NCI-H2029 (cell line): ENCODE results near the gene B3GALNT1.
A peak's percentile ranks its signal among the peaks of the same experiment; 100 is the strongest.
"Not testable (repeated sequence)": the region's sequence is repeated elsewhere in the genome, so short reads cannot be mapped to it uniquely, and the experiment has no call there.

ENCODE experiments used
- DNase-seq: peaks from one replicate; lab custom pipeline; 2025; lab: John Stamatoyannopoulos, UW

B3GALNT1 gene

DNA sequence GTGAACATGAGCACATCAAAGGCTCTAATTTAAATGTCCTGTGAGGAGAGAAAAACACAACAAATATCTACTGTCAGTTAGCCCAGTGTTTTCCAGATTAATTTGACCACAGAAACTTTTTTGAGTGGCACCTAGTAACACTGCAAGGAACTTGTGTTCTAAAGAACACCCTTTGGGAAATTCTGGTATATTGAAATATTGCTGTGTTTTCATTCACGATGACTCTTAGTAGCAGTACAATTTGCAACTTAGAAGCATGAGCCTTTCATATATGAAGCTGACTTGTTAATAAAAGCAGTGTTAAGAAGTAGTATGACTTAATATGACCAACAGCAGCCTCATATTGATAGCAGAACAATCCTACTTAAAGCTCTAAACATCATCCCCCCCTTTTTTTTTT, 32.0 kb downstream of the B3GALNT1 start:
- no peak for DNase-seq

DNA sequence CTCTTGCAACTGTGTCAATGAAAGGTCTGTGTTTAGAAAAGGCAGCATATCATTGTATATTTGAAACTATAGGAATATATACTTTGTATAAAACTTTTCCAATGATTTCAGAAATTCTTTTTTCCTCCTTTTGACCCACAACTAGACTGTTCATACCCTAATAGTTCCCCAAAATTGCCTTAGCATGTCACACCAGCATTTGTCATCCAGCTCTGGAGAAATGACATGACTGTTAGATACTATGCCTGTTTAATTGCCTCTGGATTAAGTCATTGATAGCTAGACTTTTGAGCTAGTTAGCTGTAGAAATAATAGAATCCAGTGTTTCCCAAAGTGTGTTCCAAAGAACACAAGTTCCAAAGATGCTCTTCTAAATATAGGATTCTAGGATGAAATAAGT, 32.4 kb downstream of the B3GALNT1 start:
- DNase-seq, result no peak

DNA sequence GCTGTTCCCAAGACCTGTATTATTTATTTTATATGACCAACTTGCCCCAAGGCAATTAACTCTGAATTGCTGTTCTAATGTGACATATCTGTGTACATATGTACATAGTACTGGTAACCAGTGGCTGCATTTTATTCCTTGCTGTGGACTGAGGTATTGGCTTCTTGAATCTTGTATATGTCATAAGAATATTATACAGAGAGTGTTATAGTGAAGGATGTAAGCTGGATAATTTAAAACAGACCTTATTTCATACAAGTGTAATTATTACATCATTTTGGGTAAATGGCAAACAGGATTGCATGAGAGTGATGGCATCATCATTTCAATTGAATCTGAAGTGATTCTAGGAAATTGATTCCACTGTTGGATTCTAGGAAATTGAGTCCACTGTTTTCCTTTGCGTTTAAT, 32.9 kb downstream of the B3GALNT1 start:
- no peak for DNase-seq

DNA sequence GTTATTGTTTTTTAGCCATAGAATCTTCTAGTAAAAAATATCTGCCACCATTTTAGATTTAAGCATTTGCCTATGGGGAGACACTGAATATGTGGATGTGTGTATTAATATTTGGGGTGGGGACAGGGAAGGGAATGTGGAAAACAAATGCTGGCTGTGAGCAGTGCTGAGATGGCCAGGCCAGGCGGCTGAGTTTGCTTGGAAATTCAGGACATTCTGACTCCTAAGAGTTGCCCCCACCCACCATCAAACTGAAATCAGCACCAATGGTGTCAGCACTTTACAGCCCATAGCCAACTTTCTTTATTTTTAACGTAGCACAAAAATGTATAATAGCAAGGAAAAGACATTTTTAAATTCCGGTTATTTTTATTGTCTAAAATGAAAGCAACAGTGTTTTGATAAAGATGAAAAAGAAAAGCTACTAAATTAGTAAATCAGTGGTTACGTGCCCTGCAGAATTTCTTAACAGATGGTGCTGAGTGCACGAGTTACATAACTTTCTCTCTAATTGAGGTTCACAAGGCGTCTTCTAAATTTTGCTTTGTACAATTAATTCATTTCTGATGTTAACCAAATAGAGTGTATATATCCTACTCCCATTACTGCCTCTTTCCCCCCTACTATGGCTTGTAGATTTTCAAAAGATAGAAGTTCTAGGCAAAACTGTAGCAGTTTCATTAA, 34.0 kb downstream of the B3GALNT1 start:
- DNase-seq, result no peak

DNA sequence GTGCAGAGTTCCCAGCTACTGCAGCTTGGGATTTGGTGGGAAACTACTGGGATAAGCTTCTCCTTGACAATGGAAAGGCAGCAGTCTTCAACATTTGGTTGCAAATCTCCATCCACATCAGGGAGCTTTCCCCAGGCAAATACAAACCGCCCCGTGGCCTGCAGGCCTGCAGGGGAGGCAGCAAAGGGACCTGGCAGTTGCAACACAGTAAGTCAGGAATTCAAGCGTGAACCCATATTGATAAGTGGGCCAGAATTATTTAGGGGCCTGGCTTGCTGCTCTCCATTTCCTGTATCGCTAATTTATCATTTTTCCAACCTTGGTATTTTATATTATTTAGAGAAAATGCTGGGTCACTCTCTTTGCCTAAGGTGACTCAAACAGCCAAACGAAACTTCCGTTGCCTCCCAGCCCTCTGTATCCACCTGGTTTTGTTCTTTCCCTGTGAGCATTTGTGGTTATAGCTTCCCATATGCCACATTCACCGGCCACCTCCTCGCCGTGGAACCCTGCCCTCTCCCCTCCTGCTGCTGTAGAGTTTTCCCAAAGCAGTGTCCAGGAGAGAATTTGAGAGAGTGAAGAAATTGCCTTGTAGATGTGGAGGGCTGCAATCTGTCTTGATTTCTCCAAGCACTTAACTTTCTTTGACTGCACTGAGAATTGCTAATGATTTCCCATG, 34.8 kb downstream of the B3GALNT1 start:
- DNase-seq, result no peak

DNA sequence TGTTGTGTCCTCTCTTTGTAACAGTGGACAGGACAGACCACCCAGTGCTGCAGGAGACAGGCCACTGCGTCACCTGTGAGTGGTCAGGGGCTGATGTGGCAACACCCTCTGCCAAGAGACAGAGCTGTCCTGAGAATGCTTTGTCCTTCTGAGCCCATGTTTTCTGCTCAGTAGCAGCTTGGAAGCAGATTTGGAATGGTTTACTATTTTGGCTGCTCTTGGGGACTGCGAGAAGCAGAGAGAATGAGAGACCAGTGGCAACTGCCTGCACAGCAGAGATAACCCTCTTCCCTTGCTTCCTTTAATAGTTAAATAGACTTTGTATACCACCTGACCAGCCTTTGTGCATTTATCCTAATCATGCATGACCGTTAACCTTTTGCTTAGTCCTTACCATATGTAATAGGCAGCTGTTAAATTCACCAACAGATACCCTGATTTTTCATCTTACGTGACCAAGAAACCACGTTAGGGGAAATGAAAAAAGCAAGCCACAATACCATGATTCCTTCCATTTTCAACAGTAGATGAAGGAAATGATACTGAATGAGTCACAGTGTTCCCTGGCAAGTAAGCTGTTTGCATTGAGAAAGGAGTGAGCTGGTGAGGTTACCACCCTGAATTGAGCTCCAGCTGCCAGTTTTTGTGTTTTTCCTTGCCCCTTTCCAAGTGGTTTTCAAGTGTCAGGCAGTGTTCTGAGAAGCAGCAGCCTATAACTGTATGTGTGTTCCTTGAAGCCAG, 35.5 kb downstream of the B3GALNT1 start:
- DNase-seq, result peak; percentile 5

DNA sequence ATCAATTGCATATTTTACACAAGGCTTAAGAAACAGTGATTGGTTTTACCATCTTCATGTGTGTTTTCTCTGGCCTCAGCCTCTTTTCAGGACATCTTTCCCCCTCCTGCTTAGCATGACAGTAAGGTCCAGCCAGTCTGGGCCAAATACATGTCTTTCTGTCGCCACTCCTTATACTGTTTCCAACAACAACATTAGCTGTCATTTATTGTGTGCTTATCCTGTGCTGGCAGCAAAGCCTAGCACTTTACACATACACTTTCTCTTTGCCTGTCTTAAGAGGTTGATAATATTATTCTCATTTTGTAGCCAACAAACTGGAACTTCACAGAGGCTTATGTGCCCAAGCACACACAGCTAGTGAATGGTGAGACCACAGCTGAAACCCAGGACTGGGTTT, 37.8 kb downstream of the B3GALNT1 start:
- no peak for DNase-seq

DNA sequence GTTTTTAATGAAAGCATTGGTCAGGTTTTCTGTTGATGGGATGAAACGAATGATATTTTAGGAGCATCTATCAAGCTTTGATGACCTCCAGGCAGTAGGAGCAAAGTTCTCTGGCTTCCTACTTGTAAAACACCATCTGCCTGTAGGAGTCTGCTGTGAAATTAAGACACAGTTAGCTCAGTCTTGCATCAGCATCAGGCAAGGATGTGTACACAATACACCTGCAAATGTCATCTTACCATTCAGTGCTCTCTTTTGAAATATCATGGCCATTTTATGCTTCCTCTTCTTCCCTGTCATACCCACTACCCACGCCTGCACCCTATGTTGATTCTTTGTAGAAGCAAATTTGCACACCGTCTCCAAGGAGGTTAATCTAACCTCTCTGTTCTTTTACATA, 38.2 kb downstream of the B3GALNT1 start:
- no peak for DNase-seq

DNA sequence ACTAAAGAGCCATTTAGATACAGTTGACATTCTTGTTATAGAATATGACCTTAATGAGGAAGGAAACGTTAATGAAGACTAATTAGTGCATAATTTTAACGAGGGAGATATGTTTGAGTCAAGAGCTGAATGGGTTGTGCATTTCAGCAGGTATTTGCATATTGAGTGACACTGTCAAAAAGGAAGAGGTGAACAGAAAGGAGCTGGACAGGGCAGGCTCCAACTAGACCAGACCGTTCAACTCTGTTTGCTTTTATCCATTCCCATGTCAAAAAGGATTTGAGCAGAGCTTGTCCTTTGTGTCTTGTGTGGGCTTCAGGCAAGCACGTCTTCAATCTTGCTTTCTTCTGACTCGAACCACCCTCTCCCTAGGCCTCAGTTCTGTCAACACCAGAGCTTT, 40.7 kb downstream of the B3GALNT1 start:
- no peak for DNase-seq

DNA sequence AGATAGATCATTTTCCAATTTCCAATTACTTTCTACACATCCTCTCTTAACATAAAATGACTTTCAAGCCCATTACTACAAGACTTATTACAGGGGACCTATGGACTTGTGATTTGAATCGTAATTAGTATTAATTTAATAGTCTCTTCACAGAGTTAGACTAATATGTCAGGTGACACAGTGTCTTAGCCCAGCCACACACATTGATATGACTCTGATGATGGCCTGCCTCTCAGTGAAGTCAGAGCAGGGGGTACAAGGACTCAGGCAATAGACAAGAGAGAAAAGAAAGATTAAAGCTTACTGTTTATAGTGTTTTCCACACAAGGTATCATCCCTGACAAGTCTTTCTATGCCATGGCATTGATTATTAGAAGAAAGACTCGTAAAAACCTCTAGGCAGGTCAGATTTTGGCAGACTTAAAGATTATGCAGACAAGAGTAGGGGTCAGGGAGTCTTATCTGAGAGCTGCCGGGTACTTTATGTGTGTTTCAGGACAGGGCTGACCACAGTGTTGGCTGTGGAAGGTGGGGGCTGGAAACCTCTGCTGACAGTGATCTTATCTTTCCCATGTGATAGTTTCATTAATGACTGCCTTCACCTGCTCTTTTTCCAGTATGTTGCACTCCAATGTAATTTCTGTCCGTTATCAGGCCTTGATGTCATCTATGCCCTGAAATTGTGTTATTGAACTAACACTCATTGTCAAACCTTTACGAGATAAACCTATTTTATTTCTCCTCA, 50.1 kb downstream of the B3GALNT1 start:
- no peak for DNase-seq

DNA sequence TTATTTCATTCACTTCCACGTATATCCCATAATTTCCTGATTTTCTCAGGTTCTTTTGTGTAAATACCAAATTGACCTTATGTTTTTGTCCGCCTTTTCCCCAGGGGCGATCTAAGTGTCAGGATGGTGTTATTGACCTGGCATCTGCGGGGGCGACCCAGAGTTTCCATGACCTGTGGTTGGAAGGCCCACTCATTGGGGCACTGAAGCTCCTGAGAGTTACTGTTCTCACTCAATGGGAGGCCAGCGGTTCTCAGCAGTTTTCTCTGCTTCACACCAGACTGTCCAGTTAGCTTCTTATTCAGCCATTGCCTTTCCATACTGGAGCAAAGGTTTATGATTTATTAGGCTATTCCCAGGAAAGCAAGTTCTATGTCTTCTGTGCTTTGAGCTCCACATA, 53.3 kb downstream of the B3GALNT1 start:
- DNase-seq, result no peak

DNA sequence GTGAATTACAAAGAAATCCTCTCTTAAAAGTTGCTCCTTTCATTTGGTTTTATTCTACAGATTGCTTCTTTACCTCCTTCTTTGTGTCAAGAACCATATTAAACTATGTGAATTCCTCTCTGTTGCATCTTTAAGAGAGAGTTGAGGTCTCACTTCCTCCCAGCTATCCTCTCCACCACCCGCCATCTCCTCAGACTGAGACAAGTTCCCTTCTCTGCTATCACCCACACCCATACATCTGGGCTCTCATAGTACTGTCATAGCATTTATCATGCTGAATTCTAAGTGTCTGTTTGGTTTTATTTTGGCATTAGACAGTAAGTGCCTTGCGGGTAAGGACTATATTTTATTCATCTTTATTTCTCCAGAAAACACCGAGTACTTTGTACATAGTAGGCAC, 54.2 kb downstream of the B3GALNT1 start:
- no peak for DNase-seq

DNA sequence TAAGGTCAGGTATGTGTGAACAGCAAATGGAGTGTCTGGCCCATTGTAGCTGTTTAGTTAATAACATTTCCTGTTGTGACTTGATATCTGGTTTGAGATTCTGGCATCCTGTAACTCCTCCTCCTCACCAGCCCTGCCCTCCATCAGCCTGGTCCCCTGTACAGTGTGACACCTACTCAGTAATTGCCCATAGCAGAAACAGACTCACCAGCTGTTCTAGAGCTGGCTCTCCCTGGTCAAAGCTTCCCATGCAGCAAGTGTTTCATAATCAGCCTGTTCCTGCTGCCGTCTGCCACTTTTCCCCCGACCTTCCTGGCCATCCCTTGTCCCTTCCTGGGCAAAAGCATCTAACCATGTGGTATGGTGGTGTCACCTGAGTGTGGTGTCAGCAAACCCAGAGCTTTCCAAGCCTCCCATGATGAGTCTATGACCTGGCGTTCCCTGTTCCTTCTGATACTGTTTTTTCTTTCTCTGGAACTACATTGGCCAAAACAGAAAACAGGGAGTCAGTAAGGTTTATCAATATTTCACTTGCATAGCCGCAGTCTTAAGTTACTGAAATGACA, 55.4 kb downstream of the B3GALNT1 start:
- no peak for DNase-seq

DNA sequence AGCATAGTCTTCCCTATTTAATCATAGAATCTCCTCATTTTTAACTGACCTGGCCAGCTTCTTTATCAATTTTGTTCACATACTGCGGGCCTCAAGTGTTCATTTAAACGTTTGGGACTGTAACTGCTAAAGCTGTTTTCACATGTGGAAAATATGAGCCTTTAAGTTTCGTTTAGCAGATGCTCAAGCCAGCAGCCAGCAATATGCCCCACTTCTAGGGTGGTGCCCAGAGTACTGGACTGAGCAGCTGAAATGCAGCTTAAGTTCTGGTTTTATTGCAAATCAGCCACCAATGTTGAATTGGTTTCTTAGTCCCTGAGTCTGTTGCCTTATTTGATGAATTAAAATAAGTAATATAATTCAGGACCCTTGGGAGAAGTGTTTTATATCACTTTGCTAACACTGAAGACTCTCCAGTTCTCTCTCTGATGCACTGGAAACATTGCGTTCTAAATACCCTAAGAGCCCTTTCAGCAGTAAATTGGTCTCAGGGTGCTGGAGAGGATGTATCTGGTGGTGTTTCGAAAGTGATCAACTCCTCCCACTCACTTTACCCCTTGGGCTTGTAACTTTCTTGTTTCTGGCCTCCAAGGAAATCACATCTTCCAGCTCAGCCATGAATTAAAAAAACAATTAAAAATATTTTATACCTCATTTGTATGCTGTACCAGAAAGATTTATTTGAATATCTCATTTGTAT, 61.7 kb downstream of the B3GALNT1 start:
- DNase-seq, result no peak

DNA sequence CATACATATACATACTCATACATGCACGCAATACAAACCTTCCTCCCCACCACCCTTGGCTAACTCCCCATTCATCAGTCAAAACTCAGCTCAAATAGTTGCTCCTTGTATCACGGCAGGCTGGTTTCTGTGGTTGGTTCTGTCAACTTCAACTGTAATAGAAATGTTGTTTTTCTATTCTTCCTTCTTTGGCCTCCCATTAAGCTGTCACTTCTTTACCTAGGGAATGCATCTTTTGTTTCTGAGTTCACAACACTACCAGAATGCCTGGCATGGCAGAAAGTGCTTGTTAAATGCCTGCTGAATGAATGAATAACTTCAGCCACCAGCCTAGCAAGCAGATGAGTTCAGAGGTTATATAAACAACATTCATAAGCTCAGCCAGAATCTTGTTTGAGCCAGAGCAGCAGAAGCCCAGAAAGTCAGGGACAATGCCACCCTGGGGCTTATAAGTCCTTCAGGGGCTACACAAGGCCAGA, 63.1 kb downstream of the B3GALNT1 start:
- DNase-seq, result no peak

DNA sequence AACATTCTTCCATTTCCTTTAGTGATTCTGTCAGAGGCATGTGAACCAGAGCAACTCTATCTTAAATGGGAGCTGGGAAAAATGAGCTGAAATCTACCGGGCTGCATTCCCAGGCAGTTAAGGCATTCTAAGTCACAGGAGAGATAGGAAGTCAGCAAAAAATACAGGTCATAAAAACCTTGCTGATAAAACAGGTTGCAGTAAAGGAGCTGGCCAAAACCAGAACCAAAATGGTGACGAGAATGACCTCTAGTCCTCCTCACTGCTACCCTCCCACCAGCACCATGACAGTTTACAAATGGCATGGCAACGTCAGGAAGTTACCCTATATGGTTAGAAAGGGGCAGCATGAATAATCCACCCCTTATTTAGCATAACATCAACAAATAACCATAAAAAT, 66.4 kb downstream of the B3GALNT1 start:
- DNase-seq, result no peak

DNA sequence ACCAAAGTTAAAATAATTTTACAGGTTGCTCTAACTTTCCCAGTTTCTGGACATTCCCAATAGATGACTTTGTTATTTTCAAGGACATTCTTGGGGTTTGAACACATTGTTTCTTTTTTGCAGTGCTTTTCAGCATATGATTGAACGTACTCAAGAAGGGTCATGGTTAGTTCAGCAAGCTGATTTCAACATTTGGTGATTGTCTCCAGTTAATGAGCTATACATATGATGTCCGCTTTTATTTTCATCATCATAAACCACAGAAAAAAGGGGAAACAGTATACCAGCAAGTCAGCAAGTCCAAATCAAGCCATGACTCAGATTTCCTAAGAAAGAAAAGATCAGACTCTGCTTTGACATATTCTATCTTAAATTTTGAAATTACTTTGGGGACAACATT, 69.4 kb downstream of the B3GALNT1 start:
- DNase-seq, result no peak

DNA sequence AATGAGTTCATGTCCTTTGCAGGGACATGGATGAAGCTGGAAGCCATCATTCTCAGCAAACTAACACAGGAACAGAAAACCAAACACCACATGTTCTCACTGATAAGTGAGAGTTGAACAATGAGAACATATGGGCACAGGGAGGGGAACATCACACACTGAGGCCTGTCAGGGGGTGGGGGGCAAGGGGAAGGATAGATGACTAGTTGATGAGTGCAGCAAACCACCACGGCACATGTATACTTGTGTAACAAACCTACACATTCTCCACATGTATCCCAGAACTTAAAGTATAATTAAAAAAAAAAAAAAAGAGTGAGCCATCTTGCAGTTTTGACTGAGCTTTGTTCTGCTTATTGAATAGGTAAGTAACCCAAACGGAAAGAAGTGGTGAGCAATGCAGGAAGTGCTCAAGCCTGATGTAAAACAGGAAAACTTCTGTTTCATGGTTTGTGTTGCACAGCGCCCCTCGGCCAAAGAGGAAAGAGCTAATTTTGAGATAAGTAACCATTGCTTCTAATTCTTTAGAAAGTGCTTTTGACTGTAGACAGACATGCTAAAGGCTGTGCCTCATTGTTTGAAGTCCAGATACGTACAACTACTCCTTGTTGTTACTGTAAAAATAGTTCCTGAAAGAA, 70.1 kb downstream of the B3GALNT1 start:
- not testable (repeated sequence) for DNase-seq
